Midbrain (tissue), 1 donor: ENCODE results near the gene MALSU1.

Source experiments
- DNase-seq: peaks from one replicate; lab custom pipeline; 2025; lab: John Stamatoyannopoulos, UW

MALSU1 gene

GRCh38 chr7:23298885-23299769, at the start of gene MALSU1:
MALSU1 (plus strand) TSS chr7:23299339; CDS start chr7:23299353, 14 bp downstream.
- DNase-seq = peak; percentile 98

- no peak for DNase-seq
These were observed 49.7 kb upstream of the MALSU1 start for GRCh38 chr7:23249486-23249885.

GRCh38 chr7:23254051-23254681, 45.0 kb upstream of the MALSU1 start:
- DNase-seq = no peak

- DNase-seq = no peak
These were observed 42.4 kb upstream of the MALSU1 start for GRCh38 chr7:23256731-23257130.

GRCh38 chr7:23260371-23260770, 38.8 kb upstream of the MALSU1 start:
- no peak for DNase-seq

GRCh38 chr7:23261843-23262452, 37.2 kb upstream of the MALSU1 start:
- peak; percentile 27 for DNase-seq

- DNase-seq = no peak
These were observed 34.2 kb upstream of the MALSU1 start for GRCh38 chr7:23264916-23265458.

GRCh38 chr7:23266918-23267317, 32.2 kb upstream of the MALSU1 start:
- no peak for DNase-seq

- DNase-seq = no peak
These were observed 31.8 kb upstream of the MALSU1 start for GRCh38 chr7:23267357-23267756.

GRCh38 chr7:23268167-23268566, 31.0 kb upstream of the MALSU1 start:
- DNase-seq = no peak

GRCh38 chr7:23268746-23269145, 30.4 kb upstream of the MALSU1 start:
- no peak for DNase-seq

- DNase-seq = no peak
These were observed 26.9 kb upstream of the MALSU1 start for GRCh38 chr7:23272275-23272674.

GRCh38 chr7:23273141-23273599, 26.0 kb upstream of the MALSU1 start:
- peak; percentile 29 for DNase-seq

GRCh38 chr7:23275912-23276311, 23.2 kb upstream of the MALSU1 start:
- no peak for DNase-seq

- DNase-seq = no peak
These were observed 22.8 kb upstream of the MALSU1 start for GRCh38 chr7:23276376-23276775.

GRCh38 chr7:23276947-23277346, 22.2 kb upstream of the MALSU1 start:
- no peak for DNase-seq

GRCh38 chr7:23277359-23277989, 21.7 kb upstream of the MALSU1 start:
- peak; percentile 36 for DNase-seq

GRCh38 chr7:23279819-23280525, 19.2 kb upstream of the MALSU1 start:
- no peak for DNase-seq

- DNase-seq = no peak
These were observed 16.1 kb upstream of the MALSU1 start for GRCh38 chr7:23283086-23283485.

- no peak for DNase-seq
These were observed 14.3 kb upstream of the MALSU1 start for GRCh38 chr7:23284871-23285270.
